Caco-2 (cell line): Measurements from ENCODE around the gene RASGRF2. TPM values are rescaled to one million over a fixed set of nuclear protein-coding genes. Genes with fewer than 3 reads are reported as not detected.

ENCODE experiments used
- BruUV-seq: library from RNA; stranded (reverse); fragments of 400-500 nt; replicated peaks from 2 replicates; lab custom pipeline; 2021; lab: Mats Ljungman, UMichigan
- CTCF ChIA-PET: fragments of 300-600 bp; sonication (Branson Sonifier 250); formaldehyde crosslinking; loops from one replicate; lab custom pipeline; 2022; ENCODE audit warnings: antibody characterized with exemption; lab: Charles Lee
- POLR2A ChIA-PET: fragments of 300-600 bp; sonication (Branson Sonifier 250); formaldehyde crosslinking; loops from one replicate; lab custom pipeline; 2022; ENCODE audit warnings: antibody characterized with exemption; lab: Charles Lee
- DNase-seq, 2 experiments: peaks; one replicate each; pipeline versions ENCODE4 v3.0.0 to v3.0.0-alpha.2; 2020 to 2022
- H3K27me3 ChIP-seq: replicated peaks from 2 replicates; pipeline ENCODE4 v1.6.0; 2011; ENCODE audit warnings: low read length; ENCODE audit not compliant: control insufficient read depth, insufficient read depth
- H3K36me3 ChIP-seq: 2 replicates; pipeline ENCODE4 v1.5.1; 2011; ENCODE audit warnings: low read length; ENCODE audit not compliant: control insufficient read depth, insufficient read depth
- H3K4me1 ChIP-seq: fragments of 250-450 bp; sonication (Bioruptor Pico); 2 replicates; pipeline ENCODE4 v1.5.1; 2020; ENCODE audit warnings: mild to moderate bottlenecking
- H3K4me3 ChIP-seq: 2 replicates; pipeline ENCODE4 v1.5.1; 2011; ENCODE audit warnings: low read depth, mild to moderate bottlenecking, control low read depth, low read length
- H3K9me3 ChIP-seq: fragments of 250-450 bp; sonication (Bioruptor Pico); 2 replicates; pipeline ENCODE4 v1.5.1; 2020; ENCODE audit warnings: mild to moderate bottlenecking, moderate library complexity
- H3K27ac Mint-ChIP-seq: one replicate; pipeline ENCODE4 v1.8.0; 2022; ENCODE audit warnings: mixed read lengths; ENCODE audit not compliant: unreplicated experiment
- H3K27me3 Mint-ChIP-seq: one replicate; pipeline ENCODE4 v1.8.0; 2022; ENCODE audit warnings: mixed read lengths; ENCODE audit not compliant: insufficient read depth, unreplicated experiment
- H3K36me3 Mint-ChIP-seq: one replicate; pipeline ENCODE4 v1.8.0; 2022; ENCODE audit warnings: mild to moderate bottlenecking, mixed read lengths; ENCODE audit not compliant: insufficient read depth, unreplicated experiment
- H3K4me1 Mint-ChIP-seq: one replicate; pipeline ENCODE4 v1.8.0; 2022; ENCODE audit warnings: low read depth, mixed read lengths; ENCODE audit not compliant: unreplicated experiment
- H3K4me3 Mint-ChIP-seq: one replicate; pipeline ENCODE4 v1.8.0; 2022; ENCODE audit warnings: mild to moderate bottlenecking, moderate library complexity, mixed read lengths; ENCODE audit not compliant: unreplicated experiment
- H3K9me3 Mint-ChIP-seq: one replicate; pipeline ENCODE4 v1.8.0; 2022; ENCODE audit warnings: mixed read lengths; ENCODE audit not compliant: unreplicated experiment
- CTCF ChIP-seq, 2 experiments: fragments of 200-600 bp in 1 of 2; IDR thresholded peaks; 1 replicate in 1 of 2; 2 replicates in 1 of 2; pipeline versions ENCODE4 v1.5.1 to v1.8.0; 2011 to 2022; ENCODE audit warnings: antibody characterized with exemption in 1 of 2, control low read depth in 1 of 2, inconsistent platforms in 1 of 2, low read depth in 1 of 2, low read length in 1 of 2, mild to moderate bottlenecking in 1 of 2, moderate library complexity in 1 of 2; ENCODE audit not compliant: insufficient read depth in 1 of 2, severe bottlenecking in 1 of 2, unreplicated experiment in 1 of 2
- intact Hi-C: fragments of 100-400 bp; cut with micrococcal nuclease; formaldehyde crosslinking; loops from one replicate; pipeline ENCODE4 v1.10.0; 2022; ENCODE audit not compliant: unreplicated experiment
- total RNA-seq: library from RNA; stranded (reverse); gene quantifications from 2 replicates; pipeline ENCODE4 v1.2.3, GENCODE V29; 2022

Gene RASGRF2
- total RNA-seq, 1 experiment from 2014 or later = 23.1 TPM

- H3K4me1 Mint-ChIP-seq = no peaks in the 10 kb centered on the region
- Histone ChIP-seq H3K4me1 (no peaks in the 10 kb centered on the region), H3K9me3 (no peaks in the 10 kb centered on the region), H3K36me3 (no peaks in the 10 kb centered on the region), H3K27me3 (no peaks in the 10 kb centered on the region), H3K4me3 (no peak overlapping the region)
- intact Hi-C loops = no loop called here
- no peaks in the 10 kb centered on the region for H3K27me3 Mint-ChIP-seq
- no peak overlapping the region for H3K4me3 Mint-ChIP-seq
- BruUV-seq = no TSS peak
- DNase-seq = no peak
- ChIA-PET CTCF (interaction anchor here (0.6 kb wide), 1 partner anchor 406 kb away, joined by 3 read pairs; no protein-coding TSS in a partner anchor), POLR2A (no interaction called here)
- no peak for TF ChIP-seq CTCF (IDR thresholded peaks at IDR 0.05; ENCODE audit: insufficient read depth in 1 of 2, low read depth in 1 of 2, low read length in 1 of 2, severe bottlenecking in 1 of 2, unreplicated experiment in 1 of 2)
- H3K27ac Mint-ChIP-seq = no peak overlapping the region
- no peaks in the 10 kb centered on the region for H3K9me3 Mint-ChIP-seq
- no peaks in the 10 kb centered on the region for H3K36me3 Mint-ChIP-seq
Measured at GRCh38 chr5:81204205-81204604, 244.0 kb downstream of the RASGRF2 start.

DNA sequence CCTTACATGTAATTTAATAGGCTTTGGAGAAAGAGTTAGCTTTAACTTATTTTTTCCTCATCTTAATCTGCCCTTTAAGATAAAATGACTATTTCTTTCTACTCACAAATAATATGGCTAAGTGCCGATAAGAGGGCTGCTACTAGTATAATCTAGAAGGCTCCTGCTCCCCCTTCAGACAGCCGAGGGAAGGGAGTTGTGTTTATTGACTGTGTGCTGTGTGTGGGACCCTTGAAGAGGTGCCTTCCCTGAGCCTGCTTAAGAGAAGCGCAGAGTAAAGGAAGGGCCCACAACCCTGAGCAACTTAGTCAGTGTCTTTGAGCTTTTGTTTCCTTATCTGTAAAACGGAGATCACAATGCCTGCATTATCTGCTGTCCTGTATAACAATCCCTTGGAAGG lies 244.9 kb downstream of the RASGRF2 start:
- Histone ChIP-seq H3K4me1 (no peaks in the 10 kb centered on the region), H3K9me3 (no peaks in the 10 kb centered on the region), H3K27me3 (no peaks in the 10 kb centered on the region), H3K36me3 (no peaks in the 10 kb centered on the region), H3K4me3 (no peak overlapping the region)
- no peaks in the 10 kb centered on the region for H3K27me3 Mint-ChIP-seq
- intact Hi-C loops = no loop called here
- ChIA-PET CTCF (no interaction called here), POLR2A (interaction anchor here (0.5 to 0.6 kb wide), 2 partner anchors 97 to 439 kb away, joined by 3 to 6 read pairs; no protein-coding TSS in a partner anchor)
- no peaks in the 10 kb centered on the region for H3K9me3 Mint-ChIP-seq
- H3K36me3 Mint-ChIP-seq = no peaks in the 10 kb centered on the region
- no peak overlapping the region for H3K27ac Mint-ChIP-seq
- H3K4me3 Mint-ChIP-seq = no peak overlapping the region
- DNase-seq = no peak
- BruUV-seq = no TSS peak
- no peak for TF ChIP-seq CTCF (IDR thresholded peaks at IDR 0.05; ENCODE audit: insufficient read depth in 1 of 2, low read depth in 1 of 2, low read length in 1 of 2, severe bottlenecking in 1 of 2, unreplicated experiment in 1 of 2)
- H3K4me1 Mint-ChIP-seq = no peaks in the 10 kb centered on the region

DNA sequence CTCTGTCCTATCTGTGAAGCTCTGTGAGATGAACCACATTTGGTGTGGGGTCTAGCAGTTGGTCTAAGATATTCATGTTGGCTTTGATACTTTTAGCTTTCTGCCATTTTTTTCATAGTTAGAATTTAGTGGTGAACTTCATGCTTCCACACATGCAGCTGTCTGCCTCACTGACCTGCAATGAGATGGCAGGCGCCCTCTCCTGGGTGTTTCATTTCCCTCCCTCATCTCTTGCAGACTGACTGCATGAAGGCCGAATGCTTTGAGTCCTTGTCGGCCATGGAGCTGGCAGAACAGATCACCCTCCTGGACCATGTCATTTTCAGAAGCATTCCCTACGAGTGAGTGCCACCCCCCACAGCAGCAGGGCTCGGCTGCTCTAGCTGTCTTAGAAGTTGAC lies 246.8 kb downstream of the RASGRF2 start:
- peak in 1 of 2 experiments; percentile 22 for DNase-seq
- ChIA-PET CTCF (no interaction called here), POLR2A (no interaction called here)
- Histone ChIP-seq H3K27me3 (no peaks in the 10 kb centered on the region), H3K36me3 (no peaks in the 10 kb centered on the region), H3K4me3 (no peak overlapping the region), H3K4me1 (no peaks in the 10 kb centered on the region), H3K9me3 (no peaks in the 10 kb centered on the region)
- peak; percentile 15 to 25 for TF ChIP-seq CTCF (IDR thresholded peaks at IDR 0.05; ENCODE audit: insufficient read depth in 1 of 2, low read depth in 1 of 2, low read length in 1 of 2, severe bottlenecking in 1 of 2, unreplicated experiment in 1 of 2)
- intact Hi-C loops = no loop called here
- H3K9me3 Mint-ChIP-seq = no peaks in the 10 kb centered on the region
- H3K36me3 Mint-ChIP-seq = no peaks in the 10 kb centered on the region
- H3K27me3 Mint-ChIP-seq = no peaks in the 10 kb centered on the region
- no TSS peak for BruUV-seq
- no peak overlapping the region for H3K27ac Mint-ChIP-seq
- H3K4me3 Mint-ChIP-seq = no peak overlapping the region
- no peaks in the 10 kb centered on the region for H3K4me1 Mint-ChIP-seq
